ENCODE measurements around the gene GRIK3. TPM values are rescaled to one million over a fixed set of nuclear protein-coding genes. Genes with fewer than 3 reads are reported as not detected.

The GRIK3 gene
- total and polyA plus RNA-seq, 2 experiments from 2014 or later, result 0.31 to 2.9 TPM

- TF ChIP-seq, protein P1, sequence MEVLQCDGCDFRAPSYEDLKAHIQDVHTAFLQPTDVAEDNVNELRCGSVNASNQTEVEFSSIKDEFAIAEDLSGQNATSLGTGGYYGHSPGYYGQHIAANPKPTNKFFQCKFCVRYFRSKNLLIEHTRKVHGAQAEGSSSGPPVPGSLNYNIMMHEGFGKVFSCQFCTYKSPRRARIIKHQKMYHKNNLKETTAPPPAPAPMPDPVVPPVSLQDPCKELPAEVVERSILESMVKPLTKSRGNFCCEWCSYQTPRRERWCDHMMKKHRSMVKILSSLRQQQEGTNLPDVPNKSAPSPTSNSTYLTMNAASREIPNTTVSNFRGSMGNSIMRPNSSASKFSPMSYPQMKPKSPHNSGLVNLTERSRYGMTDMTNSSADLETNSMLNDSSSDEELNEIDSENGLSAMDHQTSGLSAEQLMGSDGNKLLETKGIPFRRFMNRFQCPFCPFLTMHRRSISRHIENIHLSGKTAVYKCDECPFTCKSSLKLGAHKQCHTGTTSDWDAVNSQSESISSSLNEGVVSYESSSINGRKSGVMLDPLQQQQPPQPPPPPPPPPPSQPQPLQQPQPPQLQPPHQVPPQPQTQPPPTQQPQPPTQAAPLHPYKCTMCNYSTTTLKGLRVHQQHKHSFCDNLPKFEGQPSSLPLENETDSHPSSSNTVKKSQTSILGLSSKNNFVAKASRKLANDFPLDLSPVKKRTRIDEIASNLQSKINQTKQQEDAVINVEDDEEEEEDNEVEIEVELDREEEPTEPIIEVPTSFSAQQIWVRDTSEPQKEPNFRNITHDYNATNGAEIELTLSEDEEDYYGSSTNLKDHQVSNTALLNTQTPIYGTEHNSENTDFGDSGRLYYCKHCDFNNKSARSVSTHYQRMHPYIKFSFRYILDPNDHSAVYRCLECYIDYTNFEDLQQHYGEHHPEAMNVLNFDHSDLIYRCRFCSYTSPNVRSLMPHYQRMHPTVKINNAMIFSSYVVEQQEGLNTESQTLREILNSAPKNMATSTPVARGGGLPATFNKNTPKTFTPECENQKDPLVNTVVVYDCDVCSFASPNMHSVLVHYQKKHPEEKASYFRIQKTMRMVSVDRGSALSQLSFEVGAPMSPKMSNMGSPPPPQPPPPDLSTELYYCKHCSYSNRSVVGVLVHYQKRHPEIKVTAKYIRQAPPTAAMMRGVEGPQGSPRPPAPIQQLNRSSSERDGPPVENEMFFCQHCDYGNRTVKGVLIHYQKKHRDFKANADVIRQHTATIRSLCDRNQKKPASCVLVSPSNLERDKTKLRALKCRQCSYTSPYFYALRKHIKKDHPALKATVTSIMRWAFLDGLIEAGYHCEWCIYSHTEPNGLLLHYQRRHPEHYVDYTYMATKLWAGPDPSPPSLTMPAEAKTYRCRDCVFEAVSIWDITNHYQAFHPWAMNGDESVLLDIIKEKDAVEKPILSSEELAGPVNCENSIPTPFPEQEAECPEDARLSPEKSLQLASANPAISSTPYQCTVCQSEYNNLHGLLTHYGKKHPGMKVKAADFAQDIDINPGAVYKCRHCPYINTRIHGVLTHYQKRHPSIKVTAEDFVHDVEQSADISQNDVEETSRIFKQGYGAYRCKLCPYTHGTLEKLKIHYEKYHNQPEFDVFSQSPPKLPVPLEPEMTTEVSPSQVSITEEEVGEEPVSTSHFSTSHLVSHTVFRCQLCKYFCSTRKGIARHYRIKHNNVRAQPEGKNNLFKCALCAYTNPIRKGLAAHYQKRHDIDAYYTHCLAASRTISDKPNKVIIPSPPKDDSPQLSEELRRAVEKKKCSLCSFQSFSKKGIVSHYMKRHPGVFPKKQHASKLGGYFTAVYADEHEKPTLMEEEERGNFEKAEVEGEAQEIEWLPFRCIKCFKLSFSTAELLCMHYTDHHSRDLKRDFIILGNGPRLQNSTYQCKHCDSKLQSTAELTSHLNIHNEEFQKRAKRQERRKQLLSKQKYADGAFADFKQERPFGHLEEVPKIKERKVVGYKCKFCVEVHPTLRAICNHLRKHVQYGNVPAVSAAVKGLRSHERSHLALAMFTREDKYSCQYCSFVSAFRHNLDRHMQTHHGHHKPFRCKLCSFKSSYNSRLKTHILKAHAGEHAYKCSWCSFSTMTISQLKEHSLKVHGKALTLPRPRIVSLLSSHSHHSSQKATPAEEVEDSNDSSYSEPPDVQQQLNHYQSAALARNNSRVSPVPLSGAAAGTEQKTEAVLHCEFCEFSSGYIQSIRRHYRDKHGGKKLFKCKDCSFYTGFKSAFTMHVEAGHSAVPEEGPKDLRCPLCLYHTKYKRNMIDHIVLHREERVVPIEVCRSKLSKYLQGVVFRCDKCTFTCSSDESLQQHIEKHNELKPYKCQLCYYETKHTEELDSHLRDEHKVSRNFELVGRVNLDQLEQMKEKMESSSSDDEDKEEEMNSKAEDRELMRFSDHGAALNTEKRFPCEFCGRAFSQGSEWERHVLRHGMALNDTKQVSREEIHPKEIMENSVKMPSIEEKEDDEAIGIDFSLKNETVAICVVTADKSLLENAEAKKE (CRISPR knock-in tag; IDR thresholded peaks at IDR 0.05), result no peak
- TF ChIP-seq REST (IDR thresholded peaks at IDR 0.05; ENCODE audit: unreplicated experiment) (no peak), EZH2phosphoT487 (IDR thresholded peaks at IDR 0.05; ENCODE audit: unreplicated experiment) (no peak), NANOG (IDR thresholded peaks at IDR 0.05; ENCODE audit: borderline replicate concordance) (no peak)
Measured at GRCh38 chr1:36950604-36951291, 83.6 kb downstream of the GRIK3 start (continued).

- Histone ChIP-seq H3K27ac (ENCODE audit: low read depth) (no peak overlapping the region), H3K79me2 (replicated peaks; ENCODE audit: insufficient read depth) (no peaks in the 10 kb centered on the region), H4K20me1 (replicated peaks; ENCODE audit: insufficient read depth) (no peaks in the 10 kb centered on the region), H3F3A (replicated peaks; ENCODE audit: low read depth) (no peaks in the 10 kb centered on the region), H3K4me1 (ENCODE audit: insufficient read depth) (no peaks in the 10 kb centered on the region), H3K4me3 (no peak overlapping the region), H3K36me3 (ENCODE audit: insufficient read depth) (no peaks in the 10 kb centered on the region), H2AFZ (no peak overlapping the region), H3K27me3 (ENCODE audit: insufficient read depth) (no peaks in the 10 kb centered on the region), H3K9me2 (ENCODE audit: insufficient read depth) (no peaks in the 10 kb centered on the region), H3K4me2 (no peak overlapping the region)
- ATAC-seq (no peak), DNase-seq (ENCODE audit: low spot score) (no peak)
- no peak overlapping the region for H3K27ac Mint-ChIP-seq
- H3K4me1 Mint-ChIP-seq, result peaks cover 32% of the 10 kb centered on the region
- H3K27me3 Mint-ChIP-seq (ENCODE audit: insufficient read depth, low read depth, poor library complexity), result peaks cover 19% of the 10 kb centered on the region
- no peak overlapping the region for H3K4me3 Mint-ChIP-seq
- H3K9me3 Mint-ChIP-seq, result no peaks in the 10 kb centered on the region
- no peaks in the 10 kb centered on the region; the same call in 2 of the 3 replicates for H3K36me3 Mint-ChIP-seq (ENCODE audit: low read depth)
- no peak for TF ChIP-seq STAT1 (IDR thresholded peaks at IDR 0.05; ENCODE audit: unreplicated experiment)
- no peak for TF ChIP-seq EZH2 (IDR thresholded peaks at IDR 0.05; ENCODE audit: low read depth, unreplicated experiment)
- no peak for TF ChIP-seq ZNF331 (CRISPR knock-in tag; IDR thresholded peaks at IDR 0.05; ENCODE audit: low read depth)
Measured at GRCh38 chr1:36948606-36949005, 85.7 kb downstream of the GRIK3 start.
